HG03520 (cell line): ENCODE results near the gene KCNMA1.

ENCODE experiments used
- ATAC-seq: cut with Tn5 transposase; IDR thresholded peaks from one replicate; pipeline ENCODE4 v1.9.1; 2021; ENCODE audit warnings: mild to moderate bottlenecking, moderate library complexity; ENCODE audit not compliant: unreplicated experiment

Gene KCNMA1

DNA sequence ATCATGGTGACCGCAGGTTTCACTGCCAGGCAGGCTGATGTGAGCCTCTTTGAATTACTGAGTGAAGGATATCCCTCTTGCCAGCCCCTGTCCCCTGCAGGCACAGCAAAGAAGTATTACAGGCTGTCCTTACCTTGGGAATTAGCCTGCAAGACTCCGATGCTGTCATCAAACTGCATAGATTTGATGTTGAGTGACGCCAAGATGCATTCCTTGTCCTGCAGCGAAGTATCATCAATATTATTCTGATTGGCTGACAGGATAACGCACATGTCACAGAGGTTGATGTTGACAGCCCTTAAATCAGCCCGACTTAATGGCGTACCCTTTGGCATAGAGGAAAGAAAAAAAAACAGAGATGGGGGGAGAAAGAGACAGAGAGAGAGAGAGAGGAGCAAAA, 693.0 kb downstream of the KCNMA1 start:
- no peak for ATAC-seq

DNA sequence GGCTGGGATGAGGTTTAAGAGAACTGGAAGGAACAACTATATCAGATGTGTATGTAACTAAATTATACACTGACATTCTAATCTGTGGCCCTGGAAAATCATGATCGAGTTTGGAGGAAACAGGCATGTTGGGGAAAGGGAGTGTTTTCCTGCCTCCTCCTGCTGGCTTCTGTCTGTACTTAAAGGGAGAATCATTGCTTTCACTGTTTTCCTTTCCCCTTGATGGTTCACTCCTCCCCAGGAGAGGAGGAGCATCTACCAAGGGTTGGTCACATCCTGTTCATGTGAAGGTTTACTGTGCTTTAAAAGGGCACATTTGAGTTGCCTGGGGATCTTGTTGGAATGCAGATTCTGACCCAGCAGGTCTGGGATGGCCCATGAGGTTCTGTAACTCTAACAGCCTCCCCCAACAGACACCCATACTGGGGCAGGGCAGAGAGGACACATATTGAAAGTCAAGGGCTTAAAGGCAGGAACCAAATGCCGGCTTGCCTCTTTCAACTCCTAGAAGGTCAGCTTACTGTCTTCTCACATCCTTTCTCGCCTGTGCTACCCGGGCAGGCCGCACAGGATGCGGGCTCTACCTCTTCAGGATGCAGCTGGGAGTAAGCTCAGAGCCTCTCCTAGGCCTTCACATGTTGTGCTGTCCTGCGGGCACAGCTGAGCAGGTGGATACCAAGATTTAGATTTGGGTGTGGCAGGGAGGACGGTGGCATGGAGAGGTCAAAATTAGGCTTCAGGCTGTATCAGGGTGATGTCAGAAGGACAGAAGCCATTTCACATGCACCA, 694.8 kb downstream of the KCNMA1 start:
- ATAC-seq: no peak

DNA sequence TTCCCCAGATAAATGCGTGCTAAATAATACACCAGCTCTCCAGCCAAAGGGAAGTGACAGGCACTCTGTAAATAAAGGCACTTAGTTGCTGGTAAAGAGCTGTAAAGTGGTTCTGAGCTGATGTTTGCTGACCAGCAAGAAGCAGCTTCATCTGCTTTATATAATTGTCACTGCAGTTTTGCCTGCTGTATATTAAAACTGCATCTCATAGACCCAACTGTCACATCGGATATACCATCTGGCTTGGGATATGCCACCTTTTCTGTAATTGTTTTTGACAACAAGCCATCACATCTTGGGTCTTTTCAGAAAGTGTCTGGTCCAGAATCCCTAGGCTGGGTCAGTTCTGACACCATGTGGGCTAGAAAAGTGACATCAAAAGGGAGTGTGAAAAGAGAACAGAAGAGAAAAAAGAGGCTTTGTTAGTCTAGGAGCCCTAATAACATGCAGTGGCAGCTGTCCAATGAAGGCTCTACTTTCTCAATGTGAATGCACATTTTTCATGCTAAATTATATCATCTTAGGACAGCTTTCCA, 697.6 kb downstream of the KCNMA1 start:
- ATAC-seq: no peak

DNA sequence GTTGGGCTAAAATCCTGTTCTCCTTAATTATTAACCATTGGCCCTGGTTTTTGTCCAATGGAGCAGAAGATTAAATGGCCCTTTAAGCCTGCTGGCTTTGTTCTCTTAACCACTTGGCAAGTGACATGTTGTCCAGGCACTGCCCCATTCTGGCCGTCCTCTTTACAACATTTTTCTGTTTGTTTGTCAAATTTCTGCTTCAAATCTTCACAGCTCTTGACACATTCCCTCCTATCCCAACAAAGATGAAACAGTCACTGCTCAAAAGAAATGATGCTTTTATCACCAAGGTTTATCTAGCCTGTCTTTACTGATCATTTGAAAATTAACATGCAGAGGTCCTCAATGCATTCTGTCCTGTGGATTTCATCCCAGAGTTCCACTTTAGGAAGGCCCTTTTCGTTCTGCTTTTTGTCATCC, 700.4 kb downstream of the KCNMA1 start:
- ATAC-seq: no peak

DNA sequence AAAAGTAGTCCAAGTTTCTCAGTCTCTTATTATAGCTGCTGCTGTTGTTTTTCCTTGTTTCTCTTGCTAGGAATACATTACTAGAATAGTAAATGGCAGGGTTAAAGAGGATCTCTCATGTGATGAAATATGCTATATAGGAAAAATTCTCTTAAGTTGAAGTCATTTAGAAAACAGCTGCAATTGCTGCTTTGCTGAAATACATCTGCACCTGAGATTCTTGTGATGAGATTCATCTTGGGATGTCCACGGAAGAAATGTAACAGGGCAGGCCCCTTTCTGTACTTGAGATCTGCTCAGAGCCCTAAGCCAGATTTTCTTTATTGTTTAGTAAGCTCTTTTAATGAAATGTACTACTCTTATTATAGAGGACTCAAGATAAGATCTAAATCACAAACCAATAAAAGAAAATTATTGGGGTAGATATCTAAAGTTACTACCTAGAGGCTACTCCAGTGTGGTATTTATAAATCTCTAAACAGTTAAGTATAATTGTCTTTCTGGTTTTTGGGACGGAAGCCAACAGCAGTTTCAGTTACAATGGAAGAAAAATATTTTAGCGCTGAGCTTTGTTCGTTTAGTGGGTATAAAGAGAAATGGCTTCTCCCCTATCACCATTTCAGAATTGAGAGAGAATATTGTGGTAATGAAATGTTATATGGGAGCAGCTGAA, 701.5 kb downstream of the KCNMA1 start:
- no peak for ATAC-seq

DNA sequence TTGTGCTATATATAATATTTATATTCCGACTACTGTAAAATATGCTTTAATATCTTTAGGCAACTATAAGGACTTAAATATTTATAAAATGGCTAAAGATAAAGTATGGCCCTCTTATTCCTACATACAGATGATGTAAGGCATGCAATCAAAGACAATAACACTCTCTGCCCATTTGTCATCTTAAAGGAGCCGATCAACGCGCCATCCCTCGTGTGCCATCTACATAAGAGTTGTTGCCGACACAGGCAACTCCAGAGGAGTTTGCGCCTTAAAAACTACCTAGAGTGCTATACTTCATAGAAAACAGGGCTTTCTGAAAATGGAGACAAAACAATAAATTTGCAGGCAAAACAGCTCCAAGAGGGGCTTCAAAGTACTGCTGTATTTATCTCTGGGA, 709.0 kb downstream of the KCNMA1 start:
- no peak for ATAC-seq

DNA sequence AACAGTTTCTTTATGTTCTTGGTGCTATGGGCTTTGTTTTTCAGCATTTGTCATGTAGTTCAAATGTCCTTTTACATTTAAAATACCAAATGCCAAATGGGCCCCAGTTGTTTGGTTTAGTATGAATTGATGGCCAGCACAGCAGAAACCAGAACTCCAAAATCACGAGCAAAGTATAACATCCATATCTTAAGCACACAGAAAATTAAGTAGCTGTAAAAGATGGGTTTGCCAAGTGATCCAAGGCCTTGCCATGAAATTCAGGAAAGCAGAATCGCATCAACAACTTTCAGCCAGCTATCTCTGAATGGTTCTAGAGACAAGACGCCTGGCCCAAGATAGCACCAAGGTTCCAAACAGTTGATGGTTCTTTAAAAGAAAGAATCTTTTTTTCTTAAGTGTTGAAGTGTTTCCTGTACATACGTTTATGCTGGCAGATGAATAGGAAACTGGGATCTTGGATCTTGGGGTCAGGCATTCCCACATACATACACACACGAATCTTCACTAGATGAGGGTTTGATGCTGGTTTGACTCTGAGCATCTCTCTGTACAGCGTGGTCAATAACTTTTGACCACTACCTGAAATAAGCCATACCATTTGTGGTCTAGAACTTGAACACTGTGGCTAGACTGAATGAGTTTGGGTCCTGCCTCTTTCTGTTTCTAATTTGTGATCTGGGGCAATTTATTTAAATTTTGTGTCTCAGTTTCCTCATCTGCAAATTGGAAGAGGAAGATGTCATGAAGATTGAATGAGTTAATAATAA, 711.8 kb downstream of the KCNMA1 start:
- no peak for ATAC-seq

DNA sequence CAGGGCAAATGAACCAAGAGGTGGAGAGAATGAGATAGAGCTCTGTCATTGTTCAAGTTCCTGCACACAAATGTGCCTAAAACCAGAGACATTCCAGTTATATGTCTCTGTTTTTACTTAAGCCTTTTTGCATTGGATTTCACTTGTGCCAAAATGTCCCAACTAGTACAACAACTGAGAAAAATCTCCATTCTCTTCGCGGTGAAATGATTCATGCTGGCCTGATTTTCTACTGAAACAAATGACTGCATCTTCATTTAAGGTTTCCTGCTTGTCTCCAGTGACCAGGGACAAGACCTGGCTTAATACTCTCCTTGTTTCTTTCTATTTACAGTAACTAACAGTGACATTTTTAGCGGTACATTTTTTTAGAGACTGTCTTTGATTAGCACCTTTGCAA, 714.9 kb downstream of the KCNMA1 start:
- no peak for ATAC-seq

DNA sequence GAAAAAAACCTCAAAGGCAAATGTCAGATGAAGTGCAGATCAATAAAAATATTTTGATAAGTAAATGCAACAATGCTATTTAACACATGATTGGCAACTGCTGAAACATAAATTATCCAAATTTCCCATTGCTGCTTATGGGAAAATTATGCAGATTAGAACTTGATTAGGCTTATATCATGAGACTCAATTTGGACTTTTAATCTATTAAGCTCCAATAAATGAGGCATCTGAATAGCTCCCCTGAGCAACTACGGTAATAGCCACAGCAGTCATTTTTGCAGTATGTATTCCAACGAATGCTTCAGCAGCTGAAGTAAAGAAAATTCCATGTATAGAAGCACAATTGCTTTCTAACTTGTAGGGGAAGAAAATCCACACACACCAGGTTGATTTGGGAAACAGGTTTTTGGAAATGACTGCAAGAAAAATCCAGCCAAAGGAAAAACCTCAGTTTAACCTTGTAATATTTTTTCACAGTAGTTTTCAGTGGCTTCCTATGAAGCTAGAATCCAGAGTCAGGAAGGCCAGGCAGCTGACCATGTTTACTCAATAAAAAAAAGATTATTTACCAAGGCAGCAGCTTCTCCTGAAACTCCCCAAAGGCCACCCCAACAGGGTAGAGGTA, 716.1 kb downstream of the KCNMA1 start:
- ATAC-seq: no peak

DNA sequence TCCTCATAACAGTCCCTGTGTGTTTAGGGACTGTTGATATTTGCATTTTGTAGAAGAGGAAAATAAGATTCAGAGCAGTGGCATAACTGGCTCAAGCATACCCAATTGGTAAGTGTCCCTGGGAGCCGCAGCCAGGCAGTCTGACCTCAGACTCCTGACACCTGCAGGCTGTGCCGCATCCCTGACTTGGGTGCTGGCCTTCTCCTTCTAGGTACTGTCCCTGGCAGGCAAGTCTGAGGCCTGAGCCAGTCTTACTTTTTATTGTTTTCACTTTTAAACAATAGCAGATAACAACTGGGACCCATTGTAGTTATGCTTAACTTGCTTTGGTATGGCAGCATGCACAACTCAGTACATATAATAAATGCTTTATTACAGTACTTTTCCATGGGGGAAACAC, 717.0 kb downstream of the KCNMA1 start:
- no peak for ATAC-seq

DNA sequence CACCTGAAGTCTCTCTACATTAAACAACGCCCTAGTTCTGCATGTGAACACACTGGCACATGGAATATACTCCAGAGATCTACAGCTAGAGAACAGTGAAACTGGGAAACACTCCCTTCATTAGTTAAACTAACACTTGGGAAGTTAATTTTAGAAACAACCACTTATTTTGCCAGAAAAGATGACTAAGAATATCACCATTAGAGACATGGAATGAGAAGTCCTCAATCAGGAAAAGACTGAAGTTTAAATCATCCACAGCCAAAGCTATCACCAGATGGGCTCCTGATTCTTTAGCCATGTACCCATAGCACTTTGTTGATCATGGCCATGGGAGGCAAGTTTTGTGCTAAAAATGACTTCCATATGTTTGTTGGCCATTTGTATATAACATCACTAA, 719.5 kb downstream of the KCNMA1 start:
- no peak for ATAC-seq

DNA sequence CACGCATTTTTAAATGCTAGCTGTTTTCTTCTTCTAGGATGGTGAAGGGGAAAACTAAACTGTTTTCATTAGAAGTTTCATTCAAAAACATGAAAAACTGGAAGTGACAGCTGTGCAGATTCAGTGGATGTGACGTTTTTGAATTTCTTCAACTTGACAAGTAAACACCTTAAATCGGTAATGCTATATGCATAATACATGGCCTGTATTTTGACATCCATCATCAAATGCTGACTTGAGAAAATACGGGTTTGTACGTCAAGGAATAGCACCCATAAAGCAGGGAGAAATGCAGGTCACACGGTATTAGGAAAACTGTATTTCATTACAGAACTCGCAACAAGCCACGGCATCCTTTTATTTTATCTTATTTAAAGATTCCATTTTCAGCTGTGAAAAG, 720.5 kb downstream of the KCNMA1 start:
- ATAC-seq: no peak

DNA sequence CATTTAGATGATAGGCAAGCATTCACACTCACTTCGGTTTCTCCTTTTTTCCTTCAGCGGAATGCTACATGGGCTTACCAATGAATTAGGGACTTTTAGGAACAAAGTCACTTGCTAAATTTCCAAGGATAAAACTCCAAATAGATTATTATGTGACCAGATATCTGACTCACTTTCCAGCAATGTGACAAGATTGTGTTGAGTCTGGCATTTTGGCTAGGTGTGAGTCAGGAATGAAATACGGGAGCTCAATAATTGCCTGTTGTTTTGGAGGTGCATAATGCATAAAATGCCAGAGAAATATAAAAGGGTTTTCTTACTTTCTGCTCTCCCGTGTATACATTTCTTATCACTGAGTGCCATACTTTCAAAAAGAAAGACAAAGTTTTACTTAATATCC, 721.1 kb downstream of the KCNMA1 start:
- ATAC-seq: no peak

DNA sequence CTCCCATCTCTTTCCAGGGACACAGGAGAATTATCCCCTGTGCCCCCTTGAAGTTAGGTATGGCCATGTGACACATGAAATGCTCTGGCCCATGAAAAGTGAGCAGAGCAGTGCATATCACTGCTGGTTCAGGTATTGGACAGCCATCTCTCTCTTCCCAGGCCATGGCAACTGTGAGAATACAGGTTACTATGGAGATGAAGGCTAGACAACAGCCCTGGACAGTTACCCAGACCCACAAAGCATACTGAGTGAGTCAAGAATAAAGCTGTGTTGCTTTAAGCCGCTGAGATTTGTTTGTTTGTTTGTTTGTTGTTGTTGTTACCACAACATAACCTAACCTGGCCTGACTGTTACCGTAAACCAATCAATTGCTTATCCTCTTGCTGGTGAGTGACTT, 722.3 kb downstream of the KCNMA1 start:
- no peak for ATAC-seq

DNA sequence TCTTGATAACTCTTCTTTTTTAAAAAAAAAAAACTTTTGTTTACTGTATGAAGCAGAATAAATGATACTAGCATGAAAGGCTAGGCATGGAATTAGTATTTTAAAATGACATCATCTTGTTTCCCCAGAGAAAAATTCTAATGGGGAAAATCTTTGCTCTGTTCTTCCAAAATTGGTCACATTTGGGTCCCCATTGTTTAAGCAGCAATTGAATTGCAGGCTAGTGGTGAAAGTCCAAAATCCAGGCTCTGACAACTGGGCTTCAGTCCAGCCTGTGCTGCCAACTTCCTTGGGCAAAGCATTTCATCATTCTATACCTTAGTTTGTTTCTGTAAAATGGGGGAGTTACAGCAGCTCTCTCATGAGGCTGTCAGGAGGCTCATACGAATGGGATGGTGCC, 726.4 kb downstream of the KCNMA1 start:
- ATAC-seq: no peak

DNA sequence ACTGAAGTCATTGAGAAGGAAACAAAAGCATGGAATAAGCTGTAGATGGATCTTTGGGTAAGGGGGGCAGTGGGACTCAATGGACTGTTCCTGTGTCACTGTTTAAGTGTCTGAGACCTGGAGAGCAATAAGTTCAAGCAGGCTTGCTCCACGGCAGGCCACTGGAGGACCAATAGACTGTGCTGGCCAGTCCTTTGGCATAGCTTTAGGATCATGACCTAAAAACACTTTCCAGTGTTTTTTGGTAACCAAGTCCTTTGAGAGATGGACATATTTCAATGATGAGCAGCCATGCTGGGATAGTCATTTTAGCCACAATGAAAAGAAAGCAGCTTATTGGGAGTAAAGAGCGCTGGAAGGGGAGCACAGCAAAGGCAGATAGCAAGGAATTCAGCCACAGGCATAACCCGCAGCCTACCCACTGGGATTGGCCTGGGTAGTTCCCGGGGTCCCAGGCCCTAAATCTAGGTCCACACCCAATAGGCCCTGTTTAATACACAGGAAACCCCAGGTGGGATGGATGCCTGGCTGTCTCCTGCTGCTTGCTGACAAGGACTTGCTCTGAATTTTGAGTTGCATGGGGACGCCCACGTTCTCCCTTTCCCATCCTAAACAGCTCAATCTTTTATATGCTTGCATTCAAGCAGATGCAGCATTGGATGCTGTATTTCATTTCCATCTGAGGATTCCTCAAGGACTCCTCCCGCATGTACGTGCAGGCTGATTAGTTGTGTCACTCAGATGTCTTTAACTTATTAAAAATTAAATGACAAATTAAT, 727.2 kb downstream of the KCNMA1 start:
- no peak for ATAC-seq

DNA sequence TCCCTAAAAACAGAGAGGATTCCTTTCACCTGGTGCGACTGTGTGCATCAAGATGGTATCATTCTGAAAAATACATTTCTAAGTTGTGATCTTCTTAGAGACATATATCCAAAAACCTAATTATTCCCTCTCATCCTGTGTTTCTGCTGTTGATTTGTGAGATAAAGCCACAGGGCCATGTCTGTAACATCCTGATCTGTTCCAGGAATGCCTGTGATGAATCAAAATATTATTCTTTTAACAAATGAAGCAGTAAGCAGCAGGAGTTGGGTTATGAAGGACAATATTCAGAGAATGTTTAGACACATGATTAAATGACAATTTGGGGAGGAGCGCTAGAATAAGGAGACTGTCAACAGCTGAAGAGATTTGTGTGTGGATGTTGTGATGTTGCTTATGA, 731.4 kb downstream of the KCNMA1 start:
- ATAC-seq: no peak

DNA sequence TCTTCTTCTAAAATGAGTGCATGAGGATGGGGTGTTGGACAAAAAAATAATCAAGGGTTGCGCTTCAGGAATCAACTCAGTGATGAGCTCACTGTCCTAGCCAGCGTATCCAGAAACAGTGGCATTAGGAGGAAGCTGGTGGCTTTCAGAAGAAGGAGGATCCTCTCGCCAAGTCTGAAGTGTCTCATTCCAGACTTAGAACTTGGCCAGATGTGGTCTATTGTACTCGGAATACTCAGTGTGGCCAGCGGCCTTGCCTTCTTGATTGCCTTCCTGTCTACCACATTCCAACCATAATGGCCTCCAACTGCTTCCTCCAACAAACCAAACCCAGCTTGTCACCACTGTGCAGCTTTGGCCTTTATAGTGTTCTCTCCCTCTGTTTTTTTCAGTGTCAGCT, 732.4 kb downstream of the KCNMA1 start:
- no peak for ATAC-seq

DNA sequence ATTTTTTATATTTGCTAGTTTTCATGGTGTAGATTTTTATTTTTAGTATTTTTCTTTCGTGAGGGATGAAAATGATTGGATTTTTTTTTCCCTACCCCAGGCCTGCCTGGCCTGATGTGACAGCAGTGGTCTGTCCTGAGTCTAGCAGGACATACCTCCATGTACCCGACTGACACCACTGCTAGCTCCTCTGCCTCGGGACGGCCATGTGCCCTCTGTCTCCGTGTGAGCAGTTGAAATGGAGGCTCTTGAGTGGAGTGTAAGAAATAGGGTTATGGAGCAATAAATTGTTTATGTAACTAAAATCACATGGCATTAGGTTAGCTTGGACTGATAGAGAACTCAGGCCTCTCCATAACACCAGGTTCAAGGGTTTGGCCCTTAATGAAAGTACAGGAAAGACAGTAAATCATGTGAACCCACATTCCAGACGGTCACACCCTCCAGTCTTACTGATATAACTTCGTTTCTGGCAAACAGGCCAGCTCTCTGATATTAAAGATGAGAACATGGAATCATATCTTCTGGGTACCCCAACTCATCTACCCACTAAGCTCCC, 734.1 kb downstream of the KCNMA1 start:
- ATAC-seq: no peak

DNA sequence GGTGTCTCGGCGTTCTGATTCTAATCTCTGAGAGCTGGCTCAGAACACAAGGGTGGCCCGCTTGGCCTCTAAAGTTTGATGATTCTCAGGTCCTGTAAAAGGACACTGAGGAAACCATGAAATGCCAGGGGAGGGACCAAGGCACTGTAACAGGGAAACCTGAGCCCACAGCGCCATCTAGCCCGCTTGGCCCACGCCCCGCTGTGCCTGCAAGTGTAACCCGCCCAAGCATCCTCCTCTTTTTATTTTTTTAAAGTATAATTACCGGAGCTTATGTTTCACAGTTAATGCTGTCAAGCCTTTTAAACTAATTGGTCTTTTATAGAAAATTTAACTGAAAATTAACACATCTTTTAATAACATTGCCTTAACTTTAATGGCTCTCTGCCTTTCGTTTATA, 734.7 kb downstream of the KCNMA1 start:
- ATAC-seq: no peak
